ENCODE results near the gene ADARB1. TPM values are rescaled to one million over a fixed set of nuclear protein-coding genes. Genes with fewer than 3 reads are reported as not detected.

The ADARB1 gene
- total and polyA plus RNA-seq, 9 of the 15 experiments (the other 6 are each of a cell fraction or from before 2014, with no cell fraction given): 6.7 to 16.0 (median 8.3) TPM

- peaks cover 15 to 43% of the 10 kb centered on the region in 2 experiments for H3K4me1 ChIP-seq (replicated peaks in 1 of 2; ENCODE audit: control insufficient read depth in 2 of 2, insufficient read depth in 2 of 2, low read length in 2 of 2)
- ChIA-PET POLR2A (interaction anchor here (0.7 to 1.5 kb wide), 3 partner anchors 9 to 747 kb away, joined by 3 to 4 read pairs (median 3); no protein-coding TSS in a partner anchor), CTCF (ENCODE audit: low intra/inter-chr PET ratio) (no interaction called here)
- no TSS peak for BruUV-seq (replicated peaks)
- H3K4me3 ChIP-seq: no peak overlapping the region
- H3K9me3 ChIP-seq (replicated peaks; ENCODE audit: control insufficient read depth, insufficient read depth, low read depth, low read length): no peaks in the 10 kb centered on the region
- in situ Hi-C loops (cut with MboI) (no loop called here), intact Hi-C loops (cut with micrococcal nuclease) (no loop called here)
- no peak overlapping the region for H2AFZ ChIP-seq (ENCODE audit: low read depth, low read length)
- ATAC-seq (no peak), DNase-seq (ENCODE audit: extremely low read depth in 1 of 4, low spot score in 3 of 4) (no peak), FAIRE-seq (peak; percentile 23)
- H3K9me1 ChIP-seq (ENCODE audit: control insufficient read depth, insufficient read depth, low read length): no peaks in the 10 kb centered on the region
- no peak overlapping the region for H3K4me2 ChIP-seq (ENCODE audit: insufficient read depth, low read length)
- H3K27me3 ChIP-seq (ENCODE audit: control insufficient read depth in 2 of 2, insufficient read depth in 2 of 2, low read length in 2 of 2): no peaks in the 10 kb centered on the region
- H4K20me1 ChIP-seq (replicated peaks; ENCODE audit: control insufficient read depth, insufficient read depth, low read length): no peaks in the 10 kb centered on the region
- 69% methylated on average over 5 of the region's 5 CpGs for WGBS (ENCODE audit: insufficient coverage, low coverage, missing lambda C conversion rate)
- H3K9ac ChIP-seq (ENCODE audit: insufficient read depth in 1 of 2, low read depth in 2 of 2, low read length in 2 of 2): no peak overlapping the region
- H3K79me2 ChIP-seq (ENCODE audit: control insufficient read depth, insufficient read depth, low read length): peaks cover 12% of the 10 kb centered on the region; the same call in 2 of the 3 replicates
- no peak overlapping the region for H3K27ac ChIP-seq (ENCODE audit: extremely low read depth, low read depth, low read length)
- H3K36me3 ChIP-seq (ENCODE audit: control insufficient read depth, insufficient read depth, low read length): no peaks in the 10 kb centered on the region
- TF ChIP-seq ZNF518B (CRISPR knock-in tag; IDR thresholded peaks at IDR 0.05) (no peak), TCF3 (CRISPR knock-in tag; IDR thresholded peaks at IDR 0.05) (0 out of 2 replicates have a peak, but pooled peaks have one; percentile 20), PHF8 (IDR thresholded peaks at IDR 0.05; ENCODE audit: borderline replicate concordance, low read length) (no peak), ZNF324 (CRISPR knock-in tag; IDR thresholded peaks at IDR 0.05) (no peak), TAL1 (IDR thresholded peaks at IDR 0.05) (peak; percentile 21; the same call in 1 of the 2 replicates), ARID1B (IDR thresholded peaks at IDR 0.05) (peak; percentile 25; the same call in 1 of the 2 replicates), HNRNPUL1 (IDR thresholded peaks at IDR 0.05; ENCODE audit: low read length) (no peak), CBFA2T3 (IDR thresholded peaks at IDR 0.05) (peak; percentile 57), POU5F1 (IDR thresholded peaks at IDR 0.05; ENCODE audit: borderline replicate concordance, low read depth, low read length, partially characterized antibody) (no peak), MTA1 (IDR thresholded peaks at IDR 0.05; ENCODE audit: borderline replicate concordance) (no peak), KAT8 (IDR thresholded peaks at IDR 0.05; ENCODE audit: low read depth) (no peak), SOX6 (IDR thresholded peaks at IDR 0.05) (peak; percentile 27; the same call in 1 of the 2 replicates)
- TF ChIP-seq, protein P1, sequence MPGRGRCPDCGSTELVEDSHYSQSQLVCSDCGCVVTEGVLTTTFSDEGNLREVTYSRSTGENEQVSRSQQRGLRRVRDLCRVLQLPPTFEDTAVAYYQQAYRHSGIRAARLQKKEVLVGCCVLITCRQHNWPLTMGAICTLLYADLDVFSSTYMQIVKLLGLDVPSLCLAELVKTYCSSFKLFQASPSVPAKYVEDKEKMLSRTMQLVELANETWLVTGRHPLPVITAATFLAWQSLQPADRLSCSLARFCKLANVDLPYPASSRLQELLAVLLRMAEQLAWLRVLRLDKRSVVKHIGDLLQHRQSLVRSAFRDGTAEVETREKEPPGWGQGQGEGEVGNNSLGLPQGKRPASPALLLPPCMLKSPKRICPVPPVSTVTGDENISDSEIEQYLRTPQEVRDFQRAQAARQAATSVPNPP (IDR thresholded peaks at IDR 0.05; ENCODE audit: borderline replicate concordance, insufficient read depth, insufficient read length): no peak
- TF ChIP-seq, protein P2, sequence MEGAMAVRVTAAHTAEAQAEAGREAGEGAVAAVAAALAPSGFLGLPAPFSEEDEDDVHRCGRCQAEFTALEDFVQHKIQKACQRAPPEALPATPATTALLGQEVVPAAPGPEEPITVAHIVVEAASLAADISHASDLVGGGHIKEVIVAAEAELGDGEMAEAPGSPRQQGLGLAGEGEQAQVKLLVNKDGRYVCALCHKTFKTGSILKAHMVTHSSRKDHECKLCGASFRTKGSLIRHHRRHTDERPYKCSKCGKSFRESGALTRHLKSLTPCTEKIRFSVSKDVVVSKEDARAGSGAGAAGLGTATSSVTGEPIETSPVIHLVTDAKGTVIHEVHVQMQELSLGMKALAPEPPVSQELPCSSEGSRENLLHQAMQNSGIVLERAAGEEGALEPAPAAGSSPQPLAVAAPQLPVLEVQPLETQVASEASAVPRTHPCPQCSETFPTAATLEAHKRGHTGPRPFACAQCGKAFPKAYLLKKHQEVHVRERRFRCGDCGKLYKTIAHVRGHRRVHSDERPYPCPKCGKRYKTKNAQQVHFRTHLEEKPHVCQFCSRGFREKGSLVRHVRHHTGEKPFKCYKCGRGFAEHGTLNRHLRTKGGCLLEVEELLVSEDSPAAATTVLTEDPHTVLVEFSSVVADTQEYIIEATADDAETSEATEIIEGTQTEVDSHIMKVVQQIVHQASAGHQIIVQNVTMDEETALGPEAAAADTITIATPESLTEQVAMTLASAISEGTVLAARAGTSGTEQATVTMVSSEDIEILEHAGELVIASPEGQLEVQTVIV (CRISPR knock-in tag; IDR thresholded peaks at IDR 0.05; ENCODE audit: borderline replicate concordance): no peak
- TF ChIP-seq, protein P3, sequence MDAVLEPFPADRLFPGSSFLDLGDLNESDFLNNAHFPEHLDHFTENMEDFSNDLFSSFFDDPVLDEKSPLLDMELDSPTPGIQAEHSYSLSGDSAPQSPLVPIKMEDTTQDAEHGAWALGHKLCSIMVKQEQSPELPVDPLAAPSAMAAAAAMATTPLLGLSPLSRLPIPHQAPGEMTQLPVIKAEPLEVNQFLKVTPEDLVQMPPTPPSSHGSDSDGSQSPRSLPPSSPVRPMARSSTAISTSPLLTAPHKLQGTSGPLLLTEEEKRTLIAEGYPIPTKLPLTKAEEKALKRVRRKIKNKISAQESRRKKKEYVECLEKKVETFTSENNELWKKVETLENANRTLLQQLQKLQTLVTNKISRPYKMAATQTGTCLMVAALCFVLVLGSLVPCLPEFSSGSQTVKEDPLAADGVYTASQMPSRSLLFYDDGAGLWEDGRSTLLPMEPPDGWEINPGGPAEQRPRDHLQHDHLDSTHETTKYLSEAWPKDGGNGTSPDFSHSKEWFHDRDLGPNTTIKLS (IDR thresholded peaks at IDR 0.05; ENCODE audit: borderline replicate concordance, low read depth): no peak
Measured at GRCh38 chr21:45114072-45114471, 39.7 kb downstream of the ADARB1 start.

All from K562 (cell line).